Measurements from ENCODE around the gene MRPS11.

MRPS11 gene

GRCh38 chr15:88490036-88490435 lies 22.5 kb downstream of the MRPS11 start:
- Histone ChIP-seq H3K9me3 (ENCODE audit: control insufficient read depth, insufficient read depth, low read length) (no peaks in the 10 kb centered on the region), H3K4me1 (ENCODE audit: insufficient read depth, low read length) (peaks cover 14% of the 10 kb centered on the region), H3K36me3 (ENCODE audit: insufficient read depth, low read length) (no peaks in the 10 kb centered on the region), H3K9ac (ENCODE audit: low read depth, low read length) (no peak overlapping the region)

- Histone ChIP-seq H3K4me1 (ENCODE audit: insufficient read depth, low read length) (peaks cover 10% of the 10 kb centered on the region), H3K9ac (ENCODE audit: low read depth, low read length) (no peak overlapping the region), H3K9me3 (ENCODE audit: control insufficient read depth, insufficient read depth, low read length) (no peaks in the 10 kb centered on the region), H3K36me3 (ENCODE audit: insufficient read depth, low read length) (no peaks in the 10 kb centered on the region)
These were observed 23.6 kb downstream of the MRPS11 start for GRCh38 chr15:88491158-88491557.

GRCh38 chr15:88493844-88494243 lies 26.3 kb downstream of the MRPS11 start:
- Histone ChIP-seq H3K4me1 (ENCODE audit: insufficient read depth, low read length) (no peaks in the 10 kb centered on the region; the same call in 1 of the 2 replicates), H3K9me3 (ENCODE audit: control insufficient read depth, insufficient read depth, low read length) (no peaks in the 10 kb centered on the region), H3K9ac (ENCODE audit: low read depth, low read length) (no peak overlapping the region), H3K36me3 (ENCODE audit: insufficient read depth, low read length) (no peaks in the 10 kb centered on the region)

- Histone ChIP-seq H3K9ac (ENCODE audit: low read depth, low read length) (no peak overlapping the region), H3K9me3 (ENCODE audit: control insufficient read depth, insufficient read depth, low read length) (no peaks in the 10 kb centered on the region), H3K4me1 (ENCODE audit: insufficient read depth, low read length) (no peaks in the 10 kb centered on the region), H3K36me3 (ENCODE audit: insufficient read depth, low read length) (no peaks in the 10 kb centered on the region)
These were observed 29.7 kb downstream of the MRPS11 start for GRCh38 chr15:88497109-88497765.

GRCh38 chr15:88498996-88499395 lies 31.5 kb downstream of the MRPS11 start:
- no peaks in the 10 kb centered on the region for H3K36me3 ChIP-seq (ENCODE audit: insufficient read depth, low read length)
- peaks cover 2% of the 10 kb centered on the region for H3K4me1 ChIP-seq (ENCODE audit: insufficient read depth, low read length)
- no peak overlapping the region for H3K9ac ChIP-seq (ENCODE audit: low read depth, low read length)
- no peaks in the 10 kb centered on the region for H3K9me3 ChIP-seq (ENCODE audit: control insufficient read depth, insufficient read depth, low read length)

GRCh38 chr15:88504445-88504844 lies 36.9 kb downstream of the MRPS11 start:
- Histone ChIP-seq H3K9ac (ENCODE audit: low read depth, low read length) (no peak overlapping the region), H3K36me3 (ENCODE audit: insufficient read depth, low read length) (no peaks in the 10 kb centered on the region), H3K4me1 (ENCODE audit: insufficient read depth, low read length) (peaks cover 15% of the 10 kb centered on the region), H3K9me3 (ENCODE audit: control insufficient read depth, insufficient read depth, low read length) (no peaks in the 10 kb centered on the region)

GRCh38 chr15:88505721-88506120 lies 38.2 kb downstream of the MRPS11 start:
- H3K9ac ChIP-seq (ENCODE audit: low read depth, low read length), result no peak overlapping the region
- H3K36me3 ChIP-seq (ENCODE audit: insufficient read depth, low read length), result peaks cover 5% of the 10 kb centered on the region; the same call in 1 of the 2 replicates
- H3K4me1 ChIP-seq (ENCODE audit: insufficient read depth, low read length), result peaks cover 15% of the 10 kb centered on the region
- H3K9me3 ChIP-seq (ENCODE audit: control insufficient read depth, insufficient read depth, low read length), result no peaks in the 10 kb centered on the region

GRCh38 chr15:88506628-88507027 lies 39.1 kb downstream of the MRPS11 start:
- H3K9ac ChIP-seq (ENCODE audit: low read depth, low read length), result no peak overlapping the region
- H3K9me3 ChIP-seq (ENCODE audit: control insufficient read depth, insufficient read depth, low read length), result no peaks in the 10 kb centered on the region
- H3K36me3 ChIP-seq (ENCODE audit: insufficient read depth, low read length), result peaks cover 5% of the 10 kb centered on the region; the same call in 1 of the 2 replicates
- peaks cover 15% of the 10 kb centered on the region for H3K4me1 ChIP-seq (ENCODE audit: insufficient read depth, low read length)

- Histone ChIP-seq H3K4me1 (ENCODE audit: insufficient read depth, low read length) (peaks cover 9% of the 10 kb centered on the region), H3K9ac (ENCODE audit: low read depth, low read length) (no peak overlapping the region), H3K9me3 (ENCODE audit: control insufficient read depth, insufficient read depth, low read length) (no peaks in the 10 kb centered on the region), H3K36me3 (ENCODE audit: insufficient read depth, low read length) (peaks cover 5% of the 10 kb centered on the region; the same call in 1 of the 2 replicates)
These were observed 41.8 kb downstream of the MRPS11 start for GRCh38 chr15:88509321-88509720.

GRCh38 chr15:88509964-88510363 lies 42.5 kb downstream of the MRPS11 start:
- Histone ChIP-seq H3K36me3 (ENCODE audit: insufficient read depth, low read length) (peaks cover 5% of the 10 kb centered on the region; the same call in 1 of the 2 replicates), H3K9ac (ENCODE audit: low read depth, low read length) (no peak overlapping the region), H3K4me1 (ENCODE audit: insufficient read depth, low read length) (peaks cover 3% of the 10 kb centered on the region), H3K9me3 (ENCODE audit: control insufficient read depth, insufficient read depth, low read length) (no peaks in the 10 kb centered on the region)

- H3K36me3 ChIP-seq (ENCODE audit: insufficient read depth, low read length), result peaks cover 5% of the 10 kb centered on the region; the same call in 1 of the 2 replicates
- no peak overlapping the region for H3K9ac ChIP-seq (ENCODE audit: low read depth, low read length)
- no peaks in the 10 kb centered on the region for H3K9me3 ChIP-seq (ENCODE audit: control insufficient read depth, insufficient read depth, low read length)
- H3K4me1 ChIP-seq (ENCODE audit: insufficient read depth, low read length), result no peaks in the 10 kb centered on the region
These were observed 43.7 kb downstream of the MRPS11 start for GRCh38 chr15:88511161-88511560.

GRCh38 chr15:88512078-88512477 lies 44.6 kb downstream of the MRPS11 start:
- no peaks in the 10 kb centered on the region for H3K9me3 ChIP-seq (ENCODE audit: control insufficient read depth, insufficient read depth, low read length)
- H3K36me3 ChIP-seq (ENCODE audit: insufficient read depth, low read length), result peaks cover 5% of the 10 kb centered on the region; the same call in 1 of the 2 replicates
- no peak overlapping the region for H3K9ac ChIP-seq (ENCODE audit: low read depth, low read length)
- no peaks in the 10 kb centered on the region for H3K4me1 ChIP-seq (ENCODE audit: insufficient read depth, low read length)

GRCh38 chr15:88512601-88513000 lies 45.1 kb downstream of the MRPS11 start:
- H3K4me1 ChIP-seq (ENCODE audit: insufficient read depth, low read length), result no peaks in the 10 kb centered on the region
- H3K9me3 ChIP-seq (ENCODE audit: control insufficient read depth, insufficient read depth, low read length), result no peaks in the 10 kb centered on the region
- no peak overlapping the region for H3K9ac ChIP-seq (ENCODE audit: low read depth, low read length)
- peaks cover 5% of the 10 kb centered on the region; the same call in 1 of the 2 replicates for H3K36me3 ChIP-seq (ENCODE audit: insufficient read depth, low read length)

- H3K36me3 ChIP-seq (ENCODE audit: insufficient read depth, low read length), result peaks cover 5% of the 10 kb centered on the region; the same call in 1 of the 2 replicates
- H3K4me1 ChIP-seq (ENCODE audit: insufficient read depth, low read length), result no peaks in the 10 kb centered on the region
- no peaks in the 10 kb centered on the region for H3K9me3 ChIP-seq (ENCODE audit: control insufficient read depth, insufficient read depth, low read length)
- no peak overlapping the region for H3K9ac ChIP-seq (ENCODE audit: low read depth, low read length)
These were observed 45.7 kb downstream of the MRPS11 start for GRCh38 chr15:88513195-88513594.

GRCh38 chr15:88518903-88519302 lies 51.4 kb downstream of the MRPS11 start:
- Histone ChIP-seq H3K9me3 (ENCODE audit: control insufficient read depth, insufficient read depth, low read length) (no peaks in the 10 kb centered on the region; the same call in 1 of the 2 replicates), H3K4me1 (ENCODE audit: insufficient read depth, low read length) (no peaks in the 10 kb centered on the region), H3K9ac (ENCODE audit: low read depth, low read length) (no peak overlapping the region), H3K36me3 (ENCODE audit: insufficient read depth, low read length) (no peaks in the 10 kb centered on the region)

Data from ES-I3 (cell line).